ENCODE measurements around the gene PCGF1. TPM values are rescaled to one million over a fixed set of nuclear protein-coding genes. Genes with fewer than 3 reads are reported as not detected.

Gene PCGF1
- total RNA-seq, 1 experiment from 2014 or later = 28.1 TPM

DNA sequence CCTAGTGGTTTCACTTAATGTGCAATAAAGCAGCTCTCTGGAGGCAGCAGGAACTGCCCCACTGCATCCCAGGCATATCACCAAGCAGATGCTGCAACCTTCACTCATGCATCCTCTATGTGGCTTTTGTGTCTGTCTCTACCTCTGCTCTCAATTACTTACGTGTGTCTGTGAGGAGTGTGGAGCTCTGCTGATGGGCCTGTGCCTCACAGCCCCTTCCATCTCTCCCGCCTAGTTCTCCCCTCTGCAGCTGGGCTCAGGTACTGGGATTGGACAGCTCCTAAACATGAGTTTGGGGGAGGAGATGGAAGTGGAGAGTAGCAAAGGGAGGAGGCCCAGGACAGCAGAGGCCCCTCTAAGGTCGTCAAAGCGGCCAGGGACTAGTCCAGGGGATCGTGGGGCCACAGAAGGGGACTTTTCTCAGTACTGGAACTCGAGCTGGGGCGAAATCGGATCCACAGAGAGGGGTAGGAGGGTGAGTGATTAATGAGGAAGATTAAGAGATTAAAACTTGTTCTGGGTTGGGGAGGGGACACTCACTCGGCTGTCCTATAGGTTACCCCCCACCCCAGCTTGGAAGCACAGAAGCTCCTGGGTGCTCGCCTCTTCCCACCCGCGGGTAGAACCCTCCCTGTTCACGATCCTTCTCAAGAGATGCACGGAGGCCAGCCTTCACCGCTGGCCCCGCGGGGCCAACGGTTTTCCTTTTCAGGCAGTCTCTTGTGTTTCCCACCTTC, 6.0 kb downstream of the PCGF1 start:
- no peak for TF ChIP-seq CTCF (conservative IDR thresholded peaks at IDR 0.05)
- Histone ChIP-seq H3K14ac (ENCODE audit: insufficient read depth, low read length) (no peak overlapping the region), H4K5ac (ENCODE audit: insufficient read length, low read depth, low read length) (no peak overlapping the region), H4K91ac (ENCODE audit: insufficient read length, low read depth, low read length) (no peak overlapping the region), H2AK5ac (ENCODE audit: insufficient read length, low read length) (no peak overlapping the region), H3K4ac (ENCODE audit: low read depth, low read length) (no peak overlapping the region), H2AFZ (ENCODE audit: low read length) (no peak overlapping the region), H2BK15ac (ENCODE audit: low read depth, low read length) (no peak overlapping the region), H3K27me3 (ENCODE audit: insufficient read depth, low read length) (peaks cover 87% of the 10 kb centered on the region), H3K18ac (ENCODE audit: insufficient read length, low read depth, low read length) (no peak overlapping the region), H3K23ac (ENCODE audit: insufficient read length, low read depth, low read length) (no peak overlapping the region), H3K9me3 (ENCODE audit: control insufficient read depth, low read depth, low read length) (no peaks in the 10 kb centered on the region), H3K4me2 (ENCODE audit: insufficient read depth, insufficient read length, low read length) (peak overlapping the region; percentile 54), H3K79me1 (ENCODE audit: insufficient read depth, low read depth, low read length, poor library complexity, severe bottlenecking) (no peaks in the 10 kb centered on the region), H4K8ac (replicated peaks; ENCODE audit: insufficient read length, low read depth, low read length) (no peak overlapping the region), H3T11ph (ENCODE audit: low read length) (no peak overlapping the region), H3K27ac (ENCODE audit: insufficient read length, low read depth, low read length) (no peak overlapping the region), H3K79me2 (ENCODE audit: insufficient read depth, low read length) (no peaks in the 10 kb centered on the region), H2BK20ac (ENCODE audit: low read depth, low read length, poor library complexity, severe bottlenecking) (no peak overlapping the region), H3K23me2 (ENCODE audit: insufficient read length, low read depth, low read length, poor library complexity, severe bottlenecking) (peaks cover 41% of the 10 kb centered on the region), H4K20me1 (ENCODE audit: control insufficient read depth, insufficient read depth, insufficient read length) (no peaks in the 10 kb centered on the region), H3K9ac (ENCODE audit: extremely low read depth, insufficient read length, low read length) (no peak overlapping the region), H2BK120ac (ENCODE audit: low read depth, low read length, poor library complexity, severe bottlenecking) (no peak overlapping the region), H2BK12ac (ENCODE audit: insufficient read length, low read depth, low read length) (no peak overlapping the region), H2BK5ac (ENCODE audit: insufficient read length, low read length) (no peak overlapping the region), H3K56ac (ENCODE audit: insufficient read length, low read depth, low read length) (no peak overlapping the region), H3K4me1 (ENCODE audit: insufficient read depth, low read length) (peaks cover 2% of the 10 kb centered on the region; the same call in 1 of the 2 replicates)
- no CpG with 5 or more reads among the region's 18 CpGs for WGBS (ENCODE audit: extremely low coverage, insufficient read length, low lambda C conversion rate)
- Mint-ChIP-seq H3K36me3 (ENCODE audit: insufficient read depth in 1 of 3, low read depth in 3 of 3) (peaks cover 19 to 27% (median 22%) of the 10 kb centered on the region in 3 experiments), H3K27me3 (ENCODE audit: low read depth) (peaks cover 91% of the 10 kb centered on the region), H3K9me3 (peaks cover 2 to 5% of the 10 kb centered on the region in 2 experiments; a peak in 3 of 5 replicates), H3K27ac (no peak overlapping the region), H3K4me1 (peaks cover 53 to 65% of the 10 kb centered on the region in 2 experiments), H3K4me3 (peak overlapping the region; percentile 72 to 85)
- DNase-seq = peak; percentile 39

Measured in H9 (cell line).